H9 (cell line): ENCODE results near the gene KCNA5. TPM values are rescaled to one million over a fixed set of nuclear protein-coding genes. Genes with fewer than 3 reads are reported as not detected.

ENCODE experiments used
- DNase-seq: peaks from one replicate; pipeline ENCODE4 v3.0.0-alpha.2; 2017
- H2AFZ ChIP-seq: one replicate; pipeline ENCODE4 v1.6.1; 2013; ENCODE audit warnings: mild to moderate bottlenecking, low read length, control low read depth, moderate library complexity
- H2AK5ac ChIP-seq: 2 replicates; pipeline ENCODE4 v1.6.1; 2013; ENCODE audit warnings: low read length, control low read depth, mixed read lengths; ENCODE audit not compliant: insufficient read length
- H2BK120ac ChIP-seq: one replicate; pipeline ENCODE4 v1.6.1; 2013; ENCODE audit warnings: low read depth, mild to moderate bottlenecking, low read length, control low read depth, inconsistent platforms; ENCODE audit not compliant: poor library complexity, severe bottlenecking
- H2BK12ac ChIP-seq: 2 replicates; pipeline ENCODE4 v1.6.1; 2013; ENCODE audit warnings: low read length, control low read depth, mixed read lengths, low read depth; ENCODE audit not compliant: insufficient read length
- H2BK15ac ChIP-seq: 2 replicates; pipeline ENCODE4 v1.6.1; 2013; ENCODE audit warnings: low read depth, low read length, control low read depth
- H2BK20ac ChIP-seq: one replicate; pipeline ENCODE4 v1.6.1; 2013; ENCODE audit warnings: low read depth, mild to moderate bottlenecking, low read length, control low read depth, inconsistent platforms; ENCODE audit not compliant: poor library complexity, severe bottlenecking
- H2BK5ac ChIP-seq: 2 replicates; pipeline ENCODE4 v1.6.1; 2013; ENCODE audit warnings: low read length, control low read depth, mixed read lengths; ENCODE audit not compliant: insufficient read length
- H3K14ac ChIP-seq: 2 replicates; pipeline ENCODE4 v1.6.1; 2013; ENCODE audit warnings: low read length, control low read depth; ENCODE audit not compliant: insufficient read depth
- H3K18ac ChIP-seq: 2 replicates; pipeline ENCODE4 v1.6.1; 2013; ENCODE audit warnings: low read depth, mild to moderate bottlenecking, mixed read lengths, low read length, control low read depth; ENCODE audit not compliant: insufficient read length
- H3K23ac ChIP-seq: 2 replicates; pipeline ENCODE4 v1.6.1; 2013; ENCODE audit warnings: low read length, control low read depth, mixed read lengths, low read depth; ENCODE audit not compliant: insufficient read length
- H3K23me2 ChIP-seq: 2 replicates; pipeline ENCODE4 v1.6.1; 2013; ENCODE audit warnings: low read depth, mild to moderate bottlenecking, mixed read lengths, low read length, control low read depth; ENCODE audit not compliant: insufficient read length, poor library complexity, severe bottlenecking
- H3K27ac ChIP-seq: 2 replicates; pipeline ENCODE4 v1.5.1; 2013; ENCODE audit warnings: low read length, control low read depth, mixed read lengths, low read depth; ENCODE audit not compliant: insufficient read length
- H3K27me3 ChIP-seq: 2 replicates; pipeline ENCODE4 v1.6.1; 2013; ENCODE audit warnings: low read length, control low read depth, inconsistent platforms; ENCODE audit not compliant: insufficient read depth
- H3K4ac ChIP-seq: 2 replicates; pipeline ENCODE4 v1.6.1; 2013; ENCODE audit warnings: low read depth, mild to moderate bottlenecking, control low read depth, inconsistent platforms, low read length, moderate library complexity
- H3K4me1 ChIP-seq: 2 replicates; pipeline ENCODE4 v1.6.1; 2013; ENCODE audit warnings: low read length, control low read depth, inconsistent platforms; ENCODE audit not compliant: insufficient read depth
- H3K4me2 ChIP-seq: 2 replicates; pipeline ENCODE4 v1.6.1; 2013; ENCODE audit warnings: low read length, control low read depth, mixed read lengths; ENCODE audit not compliant: insufficient read length, insufficient read depth
- H3K56ac ChIP-seq: 2 replicates; pipeline ENCODE4 v1.6.1; 2013; ENCODE audit warnings: low read depth, mild to moderate bottlenecking, mixed read lengths, low read length, control low read depth; ENCODE audit not compliant: insufficient read length
- H3K79me1 ChIP-seq: 2 replicates; pipeline ENCODE4 v1.6.1; 2013; ENCODE audit warnings: low read depth, mild to moderate bottlenecking, moderate library complexity, low read length, control low read depth, inconsistent platforms; ENCODE audit not compliant: insufficient read depth, poor library complexity, severe bottlenecking
- H3K79me2 ChIP-seq: 2 replicates; pipeline ENCODE4 v1.6.1; 2013; ENCODE audit warnings: low read length, control low read depth, inconsistent platforms; ENCODE audit not compliant: insufficient read depth
- H3K9ac ChIP-seq: 2 replicates; pipeline ENCODE4 v1.6.1; 2013; ENCODE audit warnings: low read length, control low read depth, mixed read lengths; ENCODE audit not compliant: insufficient read length; ENCODE audit errors: extremely low read depth
- H3K9me3 ChIP-seq: one replicate; pipeline ENCODE4 v1.6.1; 2013; ENCODE audit warnings: low read depth, low read length, inconsistent platforms; ENCODE audit not compliant: control insufficient read depth
- H3T11ph ChIP-seq: one replicate; pipeline ENCODE4 v1.6.1; 2013; ENCODE audit warnings: mild to moderate bottlenecking, low read length, control low read depth, inconsistent platforms
- H4K20me1 ChIP-seq: one replicate; pipeline ENCODE4 v1.6.1; 2013; ENCODE audit not compliant: control insufficient read depth, insufficient read length, insufficient read depth
- H4K5ac ChIP-seq: 2 replicates; pipeline ENCODE4 v1.6.1; 2013; ENCODE audit warnings: low read depth, mild to moderate bottlenecking, mixed read lengths, low read length, control low read depth; ENCODE audit not compliant: insufficient read length
- H4K8ac ChIP-seq: replicated peaks from 2 replicates; pipeline ENCODE4 v1.6.1; 2013; ENCODE audit warnings: low read length, control low read depth, mixed read lengths, low read depth; ENCODE audit not compliant: insufficient read length
- H4K91ac ChIP-seq: 2 replicates; pipeline ENCODE4 v1.6.1; 2013; ENCODE audit warnings: low read depth, mild to moderate bottlenecking, moderate library complexity, mixed read lengths, low read length, control low read depth; ENCODE audit not compliant: insufficient read length
- H3K27ac Mint-ChIP-seq, 3 experiments: 2 replicates in 2 of 3; 3 replicates in 1 of 3; pipeline ENCODE4 v1.8.0; 2020 to 2021; ENCODE audit warnings: mixed read lengths in 3 of 3, mild to moderate bottlenecking in 1 of 3, moderate library complexity in 1 of 3
- H3K27me3 Mint-ChIP-seq: 2 replicates; pipeline ENCODE4 v1.8.0; 2021; ENCODE audit warnings: low read depth, mild to moderate bottlenecking, moderate library complexity, mixed read lengths
- H3K36me3 Mint-ChIP-seq, 3 experiments: 2 replicates in 2 of 3; 3 replicates in 1 of 3; pipeline ENCODE4 v1.8.0; 2020 to 2021; ENCODE audit warnings: low read depth in 3 of 3, mixed read lengths in 3 of 3; ENCODE audit not compliant: insufficient read depth in 1 of 3
- H3K4me1 Mint-ChIP-seq, 2 experiments: 2 replicates each; pipeline ENCODE4 v1.8.0; 2020; ENCODE audit warnings: mixed read lengths in 2 of 2
- H3K4me3 Mint-ChIP-seq, 2 experiments: 2 replicates in 1 of 2; 3 replicates in 1 of 2; pipeline ENCODE4 v1.8.0; 2020 to 2021; ENCODE audit warnings: mild to moderate bottlenecking in 2 of 2, mixed read lengths in 2 of 2, moderate library complexity in 1 of 2
- H3K9me3 Mint-ChIP-seq, 2 experiments: 2 replicates in 1 of 2; 3 replicates in 1 of 2; pipeline ENCODE4 v1.8.0; 2020; ENCODE audit warnings: mild to moderate bottlenecking in 2 of 2, mixed read lengths in 2 of 2, moderate library complexity in 1 of 2
- CTCF ChIP-seq: fragments of 200-600 bp; sonication (generic); conservative IDR thresholded peaks from 3 replicates; pipeline ENCODE4 v1.8.0; 2021; ENCODE audit warnings: antibody characterized with exemption, mild to moderate bottlenecking
- WGBS: extraction: QIAGEN DNeasy Blood & Tissue Kit; methylation state at CpG from one replicate; pipeline ENCODE4 v1.1.7; 2013; ENCODE audit warnings: missing lambda C conversion rate, low lambda C conversion rate, mixed read lengths; ENCODE audit not compliant: insufficient read length; ENCODE audit errors: extremely low coverage; 5-methylcytosine and 5-hydroxymethylcytosine counted together
- total RNA-seq: library from RNA; stranded (reverse); gene quantifications from 2 replicates; pipeline ENCODE4 v1.2.1, GENCODE V29; 2021

The KCNA5 gene
- total RNA-seq, 1 experiment from 2014 or later: 0.22 TPM

GRCh38 chr12:5010151-5010550 is 33.5 kb upstream of the KCNA5 start:
- Histone ChIP-seq H2BK20ac (no peak overlapping the region), H2AFZ (no peak overlapping the region), H3K79me1 (no peaks in the 10 kb centered on the region), H4K5ac (no peak overlapping the region), H2AK5ac (no peak overlapping the region), H3K4me1 (no peaks in the 10 kb centered on the region), H3K23me2 (no peaks in the 10 kb centered on the region), H3K14ac (no peak overlapping the region; the same call in 1 of the 2 replicates), H3K79me2 (no peaks in the 10 kb centered on the region), H4K8ac (no peak overlapping the region), H2BK12ac (no peak overlapping the region), H4K91ac (no peak overlapping the region), H3K23ac (no peak overlapping the region), H3K9ac (no peak overlapping the region), H2BK5ac (no peak overlapping the region), H3K4ac (no peak overlapping the region), H3T11ph (no peak overlapping the region), H2BK15ac (no peak overlapping the region), H3K27ac (no peak overlapping the region), H2BK120ac (no peak overlapping the region), H3K18ac (no peak overlapping the region), H3K9me3 (no peaks in the 10 kb centered on the region), H3K4me2 (no peak overlapping the region), H3K27me3 (no peaks in the 10 kb centered on the region), H3K56ac (no peak overlapping the region), H4K20me1 (no peaks in the 10 kb centered on the region)
- TF ChIP-seq CTCF: no peak
- Mint-ChIP-seq H3K4me1 (no peaks in the 10 kb centered on the region), H3K27ac (no peak overlapping the region), H3K9me3 (no peaks in the 10 kb centered on the region; a peak in 1 of 5 replicates), H3K36me3 (no peaks in the 10 kb centered on the region), H3K4me3 (no peak overlapping the region), H3K27me3 (peaks cover 5% of the 10 kb centered on the region)
- DNase-seq: no peak
- WGBS: no CpG with 5 or more reads among the region's 6 CpGs
